ENCODE data around the gene SLC34A2. TPM values are rescaled to one million over a fixed set of nuclear protein-coding genes. Genes with fewer than 3 reads are reported as not detected.
"Not testable (repeated sequence)": the region's sequence is repeated elsewhere in the genome, so short reads cannot be mapped to it uniquely, and the experiment has no call there.

The SLC34A2 gene
- polyA plus RNA-seq, 1 donor from 2014 or later, result not detected

GRCh38 chr4:25608644-25609043, 47.0 kb upstream of the SLC34A2 start:
- Histone ChIP-seq H3K27ac (ENCODE audit: low read length) (no peak overlapping the region), H3K36me3 (ENCODE audit: insufficient read depth, low read length) (no peaks in the 10 kb centered on the region), H4K20me1 (ENCODE audit: insufficient read depth) (no peaks in the 10 kb centered on the region), H3K9ac (ENCODE audit: low read length) (no peak overlapping the region), H3K9me2 (ENCODE audit: insufficient read depth, low read length) (no peaks in the 10 kb centered on the region), H3K79me2 (replicated peaks; ENCODE audit: insufficient read depth, low read length) (no peaks in the 10 kb centered on the region), H3K4me2 (ENCODE audit: low read length) (no peak overlapping the region), H3K4me3 (ENCODE audit: low read length) (no peak overlapping the region), H2AFZ (ENCODE audit: low read depth, low read length) (no peak overlapping the region), H3K27me3 (ENCODE audit: insufficient read depth, low read depth, low read length) (no peaks in the 10 kb centered on the region), H3F3A (ENCODE audit: insufficient read depth, low read length, poor library complexity, severe bottlenecking) (no peaks in the 10 kb centered on the region), H3K9me3 (ENCODE audit: low read length) (no peaks in the 10 kb centered on the region)
- no peak for TF ChIP-seq SMC3 (conservative IDR thresholded peaks at IDR 0.05; ENCODE audit: poor library complexity)
- TF ChIP-seq EP300 (conservative IDR thresholded peaks at IDR 0.05; ENCODE audit: poor library complexity, severe bottlenecking), result no peak
- no peak for TF ChIP-seq CTCF (IDR thresholded peaks at IDR 0.05; ENCODE audit: poor library complexity, severe bottlenecking)
- no peak for TF ChIP-seq TAF1 (IDR thresholded peaks at IDR 0.05; ENCODE audit: low read depth)
- TF ChIP-seq REST (IDR thresholded peaks at IDR 0.05; ENCODE audit: borderline replicate concordance), result no peak
- TF ChIP-seq RAD21 (conservative IDR thresholded peaks at IDR 0.05), result no peak
- no peak for TF ChIP-seq MXI1 (conservative IDR thresholded peaks at IDR 0.05; ENCODE audit: poor library complexity, severe bottlenecking)
- TF ChIP-seq EZH2 (IDR thresholded peaks at IDR 0.05; ENCODE audit: borderline replicate concordance, insufficient read depth, low read length, poor library complexity, severe bottlenecking), result no peak
- no peak for TF ChIP-seq POLR2AphosphoS5 (IDR thresholded peaks at IDR 0.05)

GRCh38 chr4:25609976-25610375, 45.7 kb upstream of the SLC34A2 start:
- Histone ChIP-seq H3K4me2 (ENCODE audit: low read length) (no peak overlapping the region), H3K9me2 (ENCODE audit: insufficient read depth, low read length) (no peaks in the 10 kb centered on the region), H4K20me1 (ENCODE audit: insufficient read depth) (no peaks in the 10 kb centered on the region), H3K36me3 (ENCODE audit: insufficient read depth, low read length) (no peaks in the 10 kb centered on the region), H3K27me3 (ENCODE audit: insufficient read depth, low read depth, low read length) (no peaks in the 10 kb centered on the region), H2AFZ (ENCODE audit: low read depth, low read length) (no peak overlapping the region), H3K27ac (ENCODE audit: low read length) (no peak overlapping the region), H3K9ac (ENCODE audit: low read length) (no peak overlapping the region), H3K4me3 (ENCODE audit: low read length) (no peak overlapping the region), H3K79me2 (replicated peaks; ENCODE audit: insufficient read depth, low read length) (no peaks in the 10 kb centered on the region), H3F3A (ENCODE audit: insufficient read depth, low read length, poor library complexity, severe bottlenecking) (no peaks in the 10 kb centered on the region), H3K9me3 (ENCODE audit: low read length) (no peaks in the 10 kb centered on the region)
- TF ChIP-seq SMC3 (conservative IDR thresholded peaks at IDR 0.05; ENCODE audit: poor library complexity), result no peak
- no peak for TF ChIP-seq EP300 (conservative IDR thresholded peaks at IDR 0.05; ENCODE audit: poor library complexity, severe bottlenecking)
- TF ChIP-seq CTCF (IDR thresholded peaks at IDR 0.05; ENCODE audit: poor library complexity, severe bottlenecking), result no peak
- no peak for TF ChIP-seq TAF1 (IDR thresholded peaks at IDR 0.05; ENCODE audit: low read depth)

GRCh38 chr4:25613613-25614012, 42.0 kb upstream of the SLC34A2 start:
- not testable (repeated sequence) for H3K9me2 ChIP-seq (ENCODE audit: insufficient read depth, low read length); H2AFZ ChIP-seq (ENCODE audit: low read depth, low read length); H3K9ac ChIP-seq (ENCODE audit: low read length); H3K4me2 ChIP-seq (ENCODE audit: low read length); H3K36me3 ChIP-seq (ENCODE audit: insufficient read depth, low read length); H4K20me1 ChIP-seq (ENCODE audit: insufficient read depth); H3K79me2 ChIP-seq (replicated peaks; ENCODE audit: insufficient read depth, low read length); H3K27ac ChIP-seq (ENCODE audit: low read length); H3K27me3 ChIP-seq (ENCODE audit: insufficient read depth, low read depth, low read length); H3F3A ChIP-seq (ENCODE audit: insufficient read depth, low read length, poor library complexity, severe bottlenecking); H3K9me3 ChIP-seq (ENCODE audit: low read length); H3K4me3 ChIP-seq (ENCODE audit: low read length)
